Glutamatergic neuron (in vitro differentiated cells): Measurements from ENCODE around the gene MC1R. TPM values are rescaled to one million over a fixed set of nuclear protein-coding genes. Genes with fewer than 3 reads are reported as not detected.

Experiments used
- DNase-seq: peaks from one replicate; pipeline ENCODE4 v3.0.0; 2022
- H3K27ac Mint-ChIP-seq: one replicate; pipeline ENCODE4 v1.8.0; 2020; ENCODE audit warnings: mild to moderate bottlenecking, mixed read lengths, inconsistent platforms; ENCODE audit not compliant: unreplicated experiment
- H3K27me3 Mint-ChIP-seq: one replicate; pipeline ENCODE4 v1.8.0; 2020; ENCODE audit warnings: mild to moderate bottlenecking, moderate library complexity, mixed read lengths, inconsistent platforms; ENCODE audit not compliant: unreplicated experiment
- H3K36me3 Mint-ChIP-seq: one replicate; pipeline ENCODE4 v1.8.0; 2020; ENCODE audit warnings: mild to moderate bottlenecking, mixed read lengths, inconsistent platforms; ENCODE audit not compliant: unreplicated experiment
- H3K4me1 Mint-ChIP-seq: one replicate; pipeline ENCODE4 v1.8.0; 2020; ENCODE audit warnings: mild to moderate bottlenecking, low read depth, mixed read lengths, inconsistent platforms; ENCODE audit not compliant: unreplicated experiment
- H3K4me3 Mint-ChIP-seq: one replicate; pipeline ENCODE4 v1.8.0; 2020; ENCODE audit warnings: mild to moderate bottlenecking, mixed read lengths, inconsistent platforms; ENCODE audit not compliant: unreplicated experiment
- H3K9me3 Mint-ChIP-seq: one replicate; pipeline ENCODE4 v1.8.0; 2020; ENCODE audit warnings: mild to moderate bottlenecking, moderate library complexity, mixed read lengths, inconsistent platforms; ENCODE audit not compliant: unreplicated experiment
- CTCF ChIP-seq: fragments of 200-600 bp; sonication (generic); IDR thresholded peaks from one replicate; pipeline ENCODE4 v1.5.0; 2021; ENCODE audit not compliant: partially characterized antibody, unreplicated experiment
- total RNA-seq: library from RNA; stranded (reverse); fragmentation: NEBNext Ultra II Directional; extraction: Animal tissue kit (Norgen Biotek cat#: 25700); gene quantifications from one replicate; pipeline ENCODE4 v1.2.1, GENCODE V29; 2021; ENCODE audit not compliant: unreplicated experiment

Gene MC1R
- total RNA-seq, 1 donor from 2014 or later, result 12.8 TPM

GRCh38 chr16:89936034-89936433, 17.4 kb downstream of the MC1R start:
- peak overlapping the region; percentile 72 for H3K27ac Mint-ChIP-seq
- peaks cover 10% of the 10 kb centered on the region for H3K4me1 Mint-ChIP-seq
- no peak for DNase-seq
- TF ChIP-seq CTCF, result no peak
- H3K4me3 Mint-ChIP-seq, result peak overlapping the region; percentile 36
- peaks cover 18% of the 10 kb centered on the region for H3K36me3 Mint-ChIP-seq
- peaks cover 41% of the 10 kb centered on the region for H3K27me3 Mint-ChIP-seq
- H3K9me3 Mint-ChIP-seq, result peaks cover 41% of the 10 kb centered on the region

GRCh38 chr16:89936508-89936907, 17.8 kb downstream of the MC1R start:
- H3K4me1 Mint-ChIP-seq, result peaks cover 6% of the 10 kb centered on the region
- H3K27me3 Mint-ChIP-seq, result peaks cover 37% of the 10 kb centered on the region
- TF ChIP-seq CTCF, result no peak
- peaks cover 13% of the 10 kb centered on the region for H3K36me3 Mint-ChIP-seq
- H3K4me3 Mint-ChIP-seq, result no peak overlapping the region
- peaks cover 40% of the 10 kb centered on the region for H3K9me3 Mint-ChIP-seq
- DNase-seq, result no peak
- H3K27ac Mint-ChIP-seq, result no peak overlapping the region

GRCh38 chr16:89936981-89937380, 18.3 kb downstream of the MC1R start:
- Mint-ChIP-seq H3K4me1 (peaks cover 4% of the 10 kb centered on the region), H3K4me3 (no peak overlapping the region), H3K27ac (peak overlapping the region; percentile 38), H3K9me3 (peaks cover 39% of the 10 kb centered on the region), H3K27me3 (peaks cover 35% of the 10 kb centered on the region), H3K36me3 (peaks cover 11% of the 10 kb centered on the region)
- DNase-seq, result no peak
- no peak for TF ChIP-seq CTCF

GRCh38 chr16:89938175-89938885, 19.7 kb downstream of the MC1R start:
- H3K27me3 Mint-ChIP-seq, result peaks cover 29% of the 10 kb centered on the region
- H3K36me3 Mint-ChIP-seq, result peaks cover 11% of the 10 kb centered on the region
- no peak for TF ChIP-seq CTCF
- no peak overlapping the region for H3K4me3 Mint-ChIP-seq
- DNase-seq, result no peak
- peak overlapping the region; percentile 53 for H3K27ac Mint-ChIP-seq
- peaks cover 2% of the 10 kb centered on the region for H3K4me1 Mint-ChIP-seq
- peaks cover 35% of the 10 kb centered on the region for H3K9me3 Mint-ChIP-seq

- Mint-ChIP-seq H3K9me3 (peaks cover 11% of the 10 kb centered on the region), H3K27me3 (peaks cover 12% of the 10 kb centered on the region), H3K4me3 (no peak overlapping the region), H3K27ac (no peak overlapping the region), H3K4me1 (no peaks in the 10 kb centered on the region), H3K36me3 (peaks cover 10% of the 10 kb centered on the region)
- DNase-seq, result no peak
- no peak for TF ChIP-seq CTCF
These were observed 26.1 kb downstream of the MC1R start for GRCh38 chr16:89944773-89945172.
